GM19438 (cell line): ENCODE data around the gene FUS.
"Not testable (repeated sequence)": the region's sequence is repeated elsewhere in the genome, so short reads cannot be mapped to it uniquely, and the experiment has no call there.

Source experiments
- ATAC-seq: cut with Tn5 transposase; IDR thresholded peaks from one replicate; pipeline ENCODE4 v1.9.1; 2021; ENCODE audit warnings: low read depth; ENCODE audit not compliant: unreplicated experiment

Gene FUS

DNA sequence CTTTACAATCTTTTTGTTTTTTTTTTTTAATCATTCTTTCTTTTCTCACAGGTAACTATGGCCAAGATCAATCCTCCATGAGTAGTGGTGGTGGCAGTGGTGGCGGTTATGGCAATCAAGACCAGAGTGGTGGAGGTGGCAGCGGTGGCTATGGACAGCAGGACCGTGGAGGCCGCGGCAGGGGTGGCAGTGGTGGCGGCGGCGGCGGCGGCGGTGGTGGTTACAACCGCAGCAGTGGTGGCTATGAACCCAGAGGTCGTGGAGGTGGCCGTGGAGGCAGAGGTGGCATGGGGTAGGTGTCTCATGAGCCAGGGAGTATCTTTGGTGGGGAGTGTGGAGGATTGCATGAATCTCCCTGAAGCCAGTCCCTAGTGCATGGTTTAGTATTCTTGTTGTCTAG lies 4.9 kb downstream of the FUS start:
- no peak for ATAC-seq

DNA sequence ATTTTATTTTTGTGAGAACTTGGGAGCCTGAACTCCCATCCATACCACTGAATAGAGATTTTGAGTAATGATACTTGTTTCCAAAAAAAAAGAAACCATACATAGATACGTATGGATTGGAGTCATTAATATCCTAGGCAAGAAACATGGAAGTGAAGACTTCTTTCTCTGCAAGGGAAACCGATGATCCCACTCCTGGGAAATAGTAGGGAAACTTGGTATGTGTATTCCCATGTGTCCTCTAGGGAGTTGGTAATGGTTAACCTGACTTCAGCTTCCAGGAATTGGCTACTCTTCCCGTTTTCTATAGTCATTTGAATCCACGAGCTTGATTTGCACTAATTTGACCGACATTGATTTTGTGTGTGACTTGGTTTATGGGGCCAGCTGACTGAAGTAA lies 5.4 kb downstream of the FUS start:
- ATAC-seq, result no peak

DNA sequence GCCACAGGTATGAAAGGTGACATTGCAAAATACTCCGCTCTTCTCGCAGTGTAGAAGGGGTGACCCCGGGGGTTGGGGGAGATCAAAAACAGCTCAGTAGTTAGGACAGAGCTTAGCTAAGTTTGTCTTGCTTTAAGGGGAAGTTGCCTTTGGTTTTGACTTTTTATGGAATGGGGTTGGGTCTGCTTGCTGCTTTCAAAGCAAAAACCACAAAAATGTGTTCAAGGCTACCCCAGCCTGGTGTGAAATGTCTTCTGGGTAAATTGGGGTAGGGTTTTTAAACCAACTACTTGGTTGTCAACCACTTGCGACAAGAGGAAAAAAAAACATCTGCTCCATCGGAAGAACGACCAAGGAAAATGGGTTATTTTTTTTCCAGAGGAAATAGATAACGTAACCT lies 6.2 kb downstream of the FUS start:
- ATAC-seq, result no peak

DNA sequence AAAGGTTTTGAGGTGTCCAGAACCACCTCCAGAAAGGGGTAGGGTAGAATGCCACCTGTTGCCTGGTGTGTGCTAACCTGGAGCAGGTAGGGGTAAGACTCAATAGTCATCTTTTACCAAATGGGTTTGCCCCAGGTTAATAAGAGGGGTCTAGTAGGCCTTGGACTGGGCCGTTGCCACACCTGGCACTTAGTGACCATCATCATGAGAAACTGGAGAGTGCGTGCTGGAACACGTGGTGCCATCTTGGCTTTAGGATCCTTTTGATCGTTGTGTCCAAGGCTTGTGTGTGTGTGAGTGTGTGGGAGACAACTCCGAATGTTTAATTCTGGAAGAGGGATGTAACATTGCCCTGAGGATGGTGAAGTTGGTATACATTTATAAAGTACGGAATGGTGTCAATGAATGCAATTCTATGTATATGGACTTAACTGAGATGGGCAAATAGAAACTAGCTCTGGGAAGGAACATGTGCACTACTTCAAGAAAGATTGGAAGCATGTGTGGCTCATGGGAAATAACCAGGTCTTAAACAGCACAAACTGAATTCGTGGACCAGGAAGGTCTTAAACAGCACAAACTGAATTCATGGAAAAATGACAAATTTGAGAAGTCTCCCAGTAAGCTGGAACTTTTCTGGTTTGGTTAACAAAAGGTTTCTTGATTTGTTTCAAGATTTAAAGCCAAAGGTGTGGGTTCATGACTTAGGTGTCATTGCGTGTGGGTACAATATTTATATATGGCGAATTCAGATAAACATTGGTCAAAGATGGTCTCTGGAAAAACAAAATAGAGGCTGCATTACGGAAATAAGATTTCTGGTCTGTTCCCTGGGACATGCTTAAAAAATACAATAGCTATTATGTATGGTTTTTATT lies 7.2 kb downstream of the FUS start:
- ATAC-seq, result no peak

DNA sequence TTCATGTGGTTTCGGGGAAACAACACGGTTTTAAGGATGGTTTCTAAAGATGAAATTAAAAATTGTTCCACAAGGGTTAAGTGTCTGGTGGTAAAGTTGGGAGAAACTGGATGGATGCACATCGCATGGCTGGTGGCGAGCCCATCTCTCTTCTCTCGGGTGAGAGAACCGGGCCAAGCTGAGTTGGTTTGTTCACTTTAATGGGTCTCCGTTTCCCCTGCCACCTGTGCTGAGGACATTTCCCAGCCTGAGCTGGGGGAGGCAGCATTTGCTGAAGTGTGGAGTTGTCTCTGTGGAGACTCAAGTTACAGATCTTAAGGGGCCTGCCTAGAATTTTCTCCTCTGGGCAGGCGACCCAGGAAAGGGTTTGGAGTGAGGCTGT lies 7.9 kb downstream of the FUS start:
- no peak for ATAC-seq

DNA sequence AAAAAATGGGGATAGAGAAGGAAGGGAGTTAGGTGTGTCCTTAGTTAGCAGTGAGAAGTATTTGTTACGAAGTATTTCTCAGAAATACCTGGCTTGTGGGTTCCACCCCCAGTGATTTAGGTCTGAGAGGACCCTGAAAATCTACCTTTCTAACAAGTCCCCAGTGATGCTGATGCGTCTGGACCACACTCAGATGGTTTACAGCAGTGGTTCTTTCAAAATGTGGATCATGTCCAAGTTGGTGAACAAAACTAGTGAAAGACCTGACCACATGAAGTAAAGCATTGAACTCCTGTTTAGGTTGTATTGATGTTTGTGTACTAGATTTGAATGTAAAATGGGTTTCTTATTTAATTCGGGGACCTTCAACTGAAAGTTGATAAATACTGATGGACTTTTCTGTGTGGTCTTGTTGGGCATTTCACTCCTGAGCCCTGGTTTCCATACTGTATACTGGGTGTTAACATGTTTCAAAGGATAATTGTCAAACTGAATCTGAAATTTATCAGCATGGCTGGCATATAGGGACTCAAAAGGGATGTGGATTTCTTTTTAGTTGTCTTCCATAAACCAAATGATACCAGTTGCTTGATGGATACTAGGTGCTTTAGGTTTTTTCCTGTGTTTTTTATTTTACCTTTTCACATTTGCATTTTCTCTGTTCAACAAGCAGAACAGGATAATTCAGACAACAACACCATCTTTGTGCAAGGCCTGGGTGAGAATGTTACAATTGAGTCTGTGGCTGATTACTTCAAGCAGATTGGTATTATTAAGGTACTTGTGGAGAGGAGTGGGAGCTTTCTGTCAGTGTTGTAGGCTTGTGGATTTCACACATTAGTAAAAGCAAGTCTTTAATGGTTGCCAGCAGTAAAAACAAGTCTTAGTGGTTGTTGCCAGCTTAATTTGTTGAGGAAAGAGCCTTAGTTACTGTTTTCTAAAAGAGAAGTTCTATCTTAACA lies 8.8 kb downstream of the FUS start:
- no peak for ATAC-seq

DNA sequence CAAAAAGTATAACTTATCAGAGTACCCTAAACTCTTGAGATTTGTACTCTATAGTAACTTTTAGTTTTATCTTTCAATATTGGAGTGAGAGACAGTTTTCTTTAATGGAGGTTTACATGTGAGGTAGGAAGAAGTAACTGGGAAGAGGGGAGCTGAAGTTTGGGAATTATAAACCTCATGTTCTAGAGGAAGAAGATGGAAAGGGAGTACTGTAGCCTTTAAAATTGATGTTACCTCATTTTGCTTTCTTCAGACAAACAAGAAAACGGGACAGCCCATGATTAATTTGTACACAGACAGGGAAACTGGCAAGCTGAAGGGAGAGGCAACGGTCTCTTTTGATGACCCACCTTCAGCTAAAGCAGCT lies 9.5 kb downstream of the FUS start:
- ATAC-seq, result no peak

DNA sequence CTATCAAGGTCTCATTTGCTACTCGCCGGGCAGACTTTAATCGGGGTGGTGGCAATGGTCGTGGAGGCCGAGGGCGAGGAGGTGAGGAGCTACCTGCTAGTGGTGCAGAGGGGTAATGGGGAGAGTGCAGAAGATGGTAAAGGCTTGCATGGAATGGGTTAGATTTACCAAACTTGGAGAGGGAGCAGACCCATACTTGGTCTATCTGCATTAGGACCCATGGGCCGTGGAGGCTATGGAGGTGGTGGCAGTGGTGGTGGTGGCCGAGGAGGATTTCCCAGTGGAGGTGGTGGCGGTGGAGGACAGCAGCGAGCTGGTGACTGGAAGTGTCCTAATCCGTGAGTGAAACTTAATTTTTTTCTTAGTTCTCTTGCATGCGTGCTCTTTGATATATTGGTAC lies 10.1 kb downstream of the FUS start:
- no peak for ATAC-seq

DNA sequence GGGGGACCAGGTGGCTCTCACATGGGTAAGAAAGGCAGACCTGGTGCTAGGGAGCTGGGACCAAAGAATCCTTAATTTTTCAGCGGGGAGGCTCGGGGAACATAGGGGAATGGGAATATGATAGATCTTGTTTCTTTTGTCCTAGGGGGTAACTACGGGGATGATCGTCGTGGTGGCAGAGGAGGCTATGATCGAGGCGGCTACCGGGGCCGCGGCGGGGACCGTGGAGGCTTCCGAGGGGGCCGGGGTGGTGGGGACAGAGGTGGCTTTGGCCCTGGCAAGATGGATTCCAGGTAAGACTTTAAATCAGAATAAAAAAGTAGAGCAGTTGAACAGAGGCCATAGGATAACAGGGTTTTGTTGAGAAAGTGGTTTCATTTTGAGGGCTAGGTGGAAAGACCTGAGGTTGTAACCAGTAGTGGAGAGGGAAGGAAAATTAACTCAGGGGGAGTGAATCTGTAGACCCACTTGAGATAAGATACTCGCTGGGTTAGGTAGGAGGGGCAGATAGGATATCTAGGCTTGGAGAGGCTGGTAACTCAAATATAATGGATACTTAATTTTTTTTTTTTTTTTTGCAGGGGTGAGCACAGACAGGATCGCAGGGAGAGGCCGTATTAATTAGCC lies 11.0 kb downstream of the FUS start:
- no peak for ATAC-seq

DNA sequence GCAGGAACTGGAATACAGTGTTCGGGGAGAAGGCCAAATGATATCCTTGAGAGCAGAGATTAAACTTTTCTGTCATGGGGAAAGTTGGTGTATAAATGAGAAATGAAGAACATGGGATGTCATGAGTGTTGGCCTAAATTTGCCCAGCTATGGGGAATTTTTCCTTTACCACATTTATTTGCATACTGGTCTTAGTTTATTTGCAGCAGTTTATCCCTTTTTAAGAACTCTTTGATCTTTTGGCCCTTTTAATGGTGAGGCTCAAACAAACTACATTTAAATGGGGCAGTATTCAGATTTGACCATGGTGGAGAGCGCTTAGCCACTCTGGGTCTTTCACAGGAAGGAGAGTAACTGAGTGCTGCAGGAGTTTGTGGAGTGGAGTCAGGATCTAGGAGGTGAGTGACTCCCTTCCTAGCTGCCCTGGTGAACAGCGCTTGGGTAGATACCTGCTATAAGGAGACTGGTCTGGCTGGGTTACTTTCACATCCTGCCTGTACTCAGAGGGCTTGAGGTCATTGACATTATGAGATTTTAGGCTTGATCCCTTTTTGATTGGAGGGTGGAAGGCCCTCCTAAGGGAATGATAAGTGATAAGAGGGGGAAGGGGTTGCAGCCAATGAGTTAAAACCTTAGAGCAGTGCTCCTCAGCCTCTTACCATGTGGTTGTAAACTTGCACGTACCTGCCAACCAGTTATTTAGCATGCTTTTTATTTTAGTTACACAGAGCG lies 11.9 kb downstream of the FUS start:
- ATAC-seq, result no peak

DNA sequence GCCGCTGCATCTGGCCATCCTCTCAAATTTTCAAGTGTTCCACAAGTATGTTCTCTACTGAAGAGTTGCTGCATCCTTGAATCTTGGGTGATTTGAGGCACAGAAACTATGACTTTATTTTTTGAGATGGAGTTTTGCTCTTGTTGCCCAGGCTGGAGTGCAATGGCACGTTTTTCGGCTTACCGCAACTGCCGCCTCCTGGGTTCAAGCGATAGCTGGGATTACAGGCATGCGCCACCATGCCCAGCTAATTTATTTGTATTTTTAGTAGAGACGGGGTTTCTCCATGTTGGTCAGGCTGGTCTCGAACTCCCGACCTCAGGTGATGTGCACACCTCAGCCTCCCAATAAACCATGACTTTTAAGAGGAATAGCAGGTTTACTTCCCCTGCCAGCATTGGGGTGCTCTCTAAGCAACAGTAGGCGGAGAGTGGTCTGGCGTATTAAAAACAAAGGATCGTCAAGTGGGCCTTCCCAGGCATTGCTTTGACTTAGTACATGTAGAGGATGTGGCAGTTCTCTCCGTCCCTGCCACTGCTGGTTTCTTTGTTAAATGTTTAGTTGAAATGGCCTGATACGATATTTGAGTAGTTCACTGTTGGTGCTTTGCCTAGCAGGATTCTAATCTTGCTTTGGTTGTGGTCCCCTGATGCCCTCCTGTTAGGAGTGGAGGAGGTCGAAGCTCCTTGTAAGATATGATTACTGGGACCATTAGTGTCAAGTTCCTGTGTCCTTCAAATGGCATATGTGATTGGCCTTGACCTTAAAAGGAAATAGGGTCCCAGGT lies 13.1 kb downstream of the FUS start:
- ATAC-seq, result no peak

DNA sequence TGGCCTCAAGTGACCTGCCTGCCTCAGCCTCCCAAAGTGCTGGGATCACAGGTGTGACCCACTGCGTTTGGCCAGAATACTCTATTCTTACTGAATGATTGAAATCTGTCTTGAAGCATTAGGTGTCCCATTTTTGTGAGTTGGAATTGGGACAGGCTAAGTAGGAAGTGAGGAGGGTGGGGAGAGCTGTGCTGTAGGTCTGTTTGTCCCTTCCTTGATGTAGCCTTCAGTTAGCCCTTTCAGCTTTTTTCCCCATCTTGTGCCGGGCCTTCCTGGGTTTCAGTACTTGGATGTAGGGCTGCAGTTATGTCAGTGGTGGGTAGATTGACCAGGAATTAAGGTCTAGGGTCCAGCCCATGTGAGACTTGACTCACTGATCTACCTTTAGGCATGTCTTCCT lies 13.9 kb downstream of the FUS start:
- no peak for ATAC-seq

DNA sequence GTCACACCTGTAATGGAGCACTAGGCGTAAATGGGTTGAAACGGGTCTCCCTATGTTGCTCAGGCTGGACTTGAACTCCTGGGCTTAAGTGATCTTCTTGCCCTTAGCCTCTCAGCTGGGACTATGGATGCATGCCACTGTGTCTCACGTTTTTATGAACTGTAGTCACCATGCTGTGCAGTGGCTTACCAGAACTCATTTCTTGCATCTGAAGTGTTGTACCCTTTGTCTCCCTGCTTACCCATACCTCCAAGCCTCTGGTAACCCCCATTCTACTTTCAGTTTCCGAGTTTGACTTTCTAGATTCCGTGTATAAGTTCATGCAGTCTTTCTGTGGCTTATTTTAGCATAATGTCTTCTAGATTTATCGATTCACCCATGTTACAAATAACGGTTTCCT lies 15.0 kb downstream of the FUS start:
- ATAC-seq, result no peak

DNA sequence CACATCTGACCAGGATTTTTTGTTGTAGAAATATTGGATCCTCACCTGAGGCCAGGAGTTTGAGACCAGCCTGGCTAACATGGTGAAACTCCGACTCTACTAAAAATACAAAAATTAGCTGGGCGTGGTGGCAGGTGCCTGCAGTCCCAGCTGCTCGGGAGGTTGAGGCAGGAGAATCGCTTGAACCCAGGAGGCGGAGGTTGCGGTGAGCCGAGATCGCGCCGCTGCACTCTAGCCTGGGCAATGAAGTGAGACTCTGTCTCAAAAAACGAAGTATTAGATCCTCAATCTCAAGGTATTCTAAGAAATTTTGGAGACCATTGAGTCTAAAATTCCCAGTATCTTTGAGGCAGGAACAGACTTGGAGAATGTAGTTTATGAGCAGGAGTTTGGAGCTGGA lies 15.9 kb downstream of the FUS start:
- not testable (repeated sequence) for ATAC-seq

DNA sequence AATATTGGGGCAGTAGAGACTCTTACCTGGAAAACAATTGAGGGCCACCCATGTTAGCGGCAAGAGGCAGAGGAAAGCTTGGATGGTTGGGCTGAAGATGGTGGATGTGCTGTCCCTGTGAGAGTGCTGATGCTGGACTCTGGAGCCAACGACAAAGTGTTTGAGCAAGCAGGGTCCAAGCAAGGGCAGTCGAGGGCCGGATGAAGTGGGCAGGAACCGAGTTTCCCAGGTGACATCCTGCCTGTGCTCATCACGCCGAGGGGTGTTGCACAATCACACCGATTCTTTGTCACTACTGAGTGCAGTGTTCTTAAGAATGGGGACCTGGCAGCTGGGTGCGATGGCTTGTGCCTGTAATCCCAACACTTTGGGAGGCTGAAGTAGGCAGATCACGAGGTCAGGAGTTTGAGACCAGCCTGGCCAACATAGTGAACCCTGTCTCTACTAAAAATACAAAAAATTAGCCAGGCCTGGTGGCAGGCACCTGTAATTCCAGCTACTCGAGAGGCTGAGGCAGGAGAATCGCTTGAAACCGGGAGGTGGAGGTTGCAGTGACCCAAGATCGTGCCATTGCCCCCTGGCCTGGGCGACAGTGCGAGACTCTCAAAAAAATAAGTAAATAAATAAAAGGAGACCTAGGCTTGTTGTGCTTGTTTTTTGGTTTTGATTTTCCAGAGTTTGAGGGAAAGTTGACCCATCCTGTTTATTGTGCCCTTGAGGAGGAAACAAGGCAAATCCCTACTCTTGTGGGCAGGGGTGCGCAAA lies 16.6 kb downstream of the FUS start:
- no peak for ATAC-seq

DNA sequence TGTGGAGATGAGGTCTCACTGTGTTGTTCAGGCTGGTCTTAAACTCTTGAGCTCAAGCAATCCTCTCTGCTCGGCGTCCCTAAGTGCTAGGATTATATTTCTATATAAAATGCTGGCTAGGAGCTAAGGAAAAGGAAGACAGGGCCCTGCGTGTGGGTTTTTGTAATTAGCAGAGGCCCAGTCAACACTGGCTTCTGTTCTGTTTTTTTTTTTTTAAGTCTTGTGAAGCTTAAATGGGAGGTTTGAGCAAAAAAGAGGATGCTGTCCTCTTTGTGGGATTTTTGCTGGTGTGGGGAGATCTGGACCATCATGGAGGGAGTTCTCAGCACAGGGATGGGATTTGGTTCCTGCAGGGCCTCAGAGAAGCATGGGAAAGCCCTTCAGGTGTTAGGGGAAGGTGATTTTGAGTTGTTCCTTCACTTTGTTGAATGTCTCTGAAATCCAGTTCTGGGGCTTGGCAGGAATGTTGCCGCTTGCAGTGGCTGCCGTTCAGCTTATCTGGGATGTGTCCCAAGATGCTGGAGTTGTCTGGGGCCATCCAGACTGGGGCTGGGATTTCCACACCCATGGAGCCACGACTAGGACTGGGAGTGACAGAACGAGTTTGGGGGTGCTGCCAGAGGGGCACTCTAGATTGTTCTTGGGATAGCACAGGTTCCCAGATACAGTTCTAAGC lies 18.4 kb downstream of the FUS start:
- ATAC-seq, result no peak

DNA sequence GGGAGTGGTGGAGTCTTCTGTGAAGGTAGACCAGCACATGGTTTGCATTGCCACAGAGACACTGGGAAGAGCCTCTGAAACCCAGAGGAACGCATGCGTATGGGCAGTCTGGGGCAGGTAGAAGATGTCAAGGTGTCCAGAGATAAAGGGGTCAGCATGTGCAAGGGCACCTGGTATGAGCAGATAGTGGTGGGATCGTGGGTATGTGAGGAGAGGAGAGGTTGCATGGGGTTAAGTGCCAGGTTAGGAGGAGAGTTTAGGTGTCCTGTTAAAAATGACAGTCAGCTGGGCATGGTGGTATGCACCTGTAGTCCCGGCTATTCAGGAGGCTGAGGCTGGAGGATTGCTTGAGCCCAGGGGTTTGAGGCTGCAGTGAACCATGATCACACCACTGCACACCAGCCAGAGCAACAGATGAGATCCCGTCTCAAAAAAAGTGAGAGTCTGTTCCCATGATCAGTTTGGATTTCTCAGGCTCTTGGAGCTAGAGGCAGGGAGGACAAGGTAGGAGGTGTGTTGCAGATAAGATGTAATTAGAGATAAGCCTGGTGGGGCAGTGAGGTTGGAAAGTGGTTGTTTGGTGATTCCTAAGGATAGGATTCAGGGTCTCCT lies 19.6 kb downstream of the FUS start:
- ATAC-seq, result no peak

DNA sequence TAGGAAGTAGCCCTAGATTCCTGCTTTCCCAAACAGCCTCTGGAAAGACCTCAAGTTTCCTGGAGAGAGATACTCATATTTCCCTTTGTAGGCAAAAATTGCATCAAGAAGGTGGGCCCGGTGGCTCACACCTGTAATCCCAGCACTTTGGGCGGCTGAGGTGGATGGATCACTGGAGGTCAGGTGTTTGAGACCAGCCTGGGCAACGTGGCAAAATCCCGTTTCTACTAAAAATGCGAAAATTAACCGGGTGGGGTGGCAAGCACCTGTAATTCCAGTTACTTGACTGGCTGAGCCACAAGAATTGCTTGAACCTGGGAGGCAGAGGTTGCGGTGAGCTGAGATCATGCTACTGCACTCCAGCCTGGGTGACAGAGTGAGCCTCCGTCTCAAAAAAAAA lies 20.2 kb downstream of the FUS start:
- not testable (repeated sequence) for ATAC-seq
